Activated CD4-positive, alpha-beta T cell treated with anti-CD3 and anti-CD28 coated beads for 48 hours (primary cell): ENCODE measurements around the gene SPA17.

ENCODE experiments used
- DNase-seq: peaks from one replicate; pipeline ENCODE4 v3.0.0-alpha.2; 2020

SPA17 gene

GRCh38 chr11:124663861-124664260 lies 9.8 kb upstream of the SPA17 start:
- DNase-seq = no peak

- DNase-seq = no peak
Observed at GRCh38 chr11:124667601-124668000, 6.1 kb upstream of the SPA17 start.

GRCh38 chr11:124669193-124669592 lies 4.5 kb upstream of the SPA17 start:
- peak; percentile 28 for DNase-seq

- DNase-seq = peak; percentile 29
Observed at GRCh38 chr11:124670732-124671131, 3.0 kb upstream of the SPA17 start.

GRCh38 chr11:124672536-124673215 lies 1.0 kb upstream of the SPA17 start:
- no peak for DNase-seq

- no peak for DNase-seq
Observed at GRCh38 chr11:124674168-124674517, 439 bp downstream of the SPA17 start.

GRCh38 chr11:124674571-124674970 lies 867 bp downstream of the SPA17 start:
- DNase-seq = no peak

- DNase-seq = no peak
Observed at GRCh38 chr11:124676386-124676785, 2.7 kb downstream of the SPA17 start.

GRCh38 chr11:124678416-124678815 lies 4.7 kb downstream of the SPA17 start:
- DNase-seq = no peak

- DNase-seq = no peak
Observed at GRCh38 chr11:124681421-124681820, 7.7 kb downstream of the SPA17 start.

- DNase-seq = no peak
Observed at GRCh38 chr11:124682443-124682842, 8.7 kb downstream of the SPA17 start.

GRCh38 chr11:124693142-124693541 lies 19.4 kb downstream of the SPA17 start:
- no peak for DNase-seq

GRCh38 chr11:124699547-124699946 lies 25.8 kb downstream of the SPA17 start:
- DNase-seq = no peak

- no peak for DNase-seq
Observed at GRCh38 chr11:124700028-124700427, 26.3 kb downstream of the SPA17 start.

GRCh38 chr11:124707829-124708228 lies 34.1 kb downstream of the SPA17 start:
- DNase-seq = no peak

- no peak for DNase-seq
Observed at GRCh38 chr11:124712392-124712791, 38.7 kb downstream of the SPA17 start.

- DNase-seq = no peak
Observed at GRCh38 chr11:124716591-124716990, 42.9 kb downstream of the SPA17 start.

GRCh38 chr11:124717421-124717785 lies 43.7 kb downstream of the SPA17 start:
- DNase-seq = no peak

GRCh38 chr11:124717786-124718651 lies 44.3 kb downstream of the SPA17 start:
- peak; percentile 16 for DNase-seq

- no peak for DNase-seq
Observed at GRCh38 chr11:124718801-124719200, 45.1 kb downstream of the SPA17 start.

- DNase-seq = no peak
Observed at GRCh38 chr11:124719534-124719933, 45.8 kb downstream of the SPA17 start.

- DNase-seq = no peak
Observed at GRCh38 chr11:124722176-124722575, 48.5 kb downstream of the SPA17 start.

- DNase-seq = no peak
Observed at GRCh38 chr11:124724979-124725718, 51.4 kb downstream of the SPA17 start.

- no peak for DNase-seq
Observed at GRCh38 chr11:124725719-124726105, 52.0 kb downstream of the SPA17 start.
